EL (cell line): ENCODE measurements around the gene MASP1.

Source experiments
- DNase-seq: peaks from one replicate; pipeline ENCODE4 v3.0.0-alpha.2; 2016

The MASP1 gene

GRCh38 chr3:187293516-187294430, 2.2 kb upstream of the MASP1 start:
- DNase-seq, result peak; percentile 37

- DNase-seq, result peak; percentile 35
Measured at GRCh38 chr3:187292631-187293515, 1.3 kb upstream of the MASP1 start.

- no peak for DNase-seq
Measured at GRCh38 chr3:187292181-187292580, 644 bp upstream of the MASP1 start.

- DNase-seq, result peak; percentile 67
Measured at GRCh38 chr3:187291001-187291511, 481 bp downstream of the MASP1 start.

GRCh38 chr3:187290503-187290902, 1.0 kb downstream of the MASP1 start:
- DNase-seq, result no peak

- no peak for DNase-seq
Measured at GRCh38 chr3:187288855-187289605, 2.5 kb downstream of the MASP1 start.

- DNase-seq, result no peak
Measured at GRCh38 chr3:187288131-187288854, 3.2 kb downstream of the MASP1 start.

- no peak for DNase-seq
Measured at GRCh38 chr3:187287256-187287655, 4.3 kb downstream of the MASP1 start.

GRCh38 chr3:187286467-187287059, 5.0 kb downstream of the MASP1 start:
- peak; percentile 87 for DNase-seq

- DNase-seq, result peak; percentile 93
Measured at GRCh38 chr3:187281191-187281714, 10.3 kb downstream of the MASP1 start.

- DNase-seq, result no peak
Measured at GRCh38 chr3:187280644-187281043, 10.9 kb downstream of the MASP1 start.

GRCh38 chr3:187277129-187277462, 14.4 kb downstream of the MASP1 start:
- no peak for DNase-seq

GRCh38 chr3:187276397-187277128, 15.0 kb downstream of the MASP1 start:
- DNase-seq, result no peak

GRCh38 chr3:187274977-187275338, 16.6 kb downstream of the MASP1 start:
- no peak for DNase-seq

GRCh38 chr3:187274315-187274976, 17.1 kb downstream of the MASP1 start:
- DNase-seq, result no peak

GRCh38 chr3:187271582-187271981, 20.0 kb downstream of the MASP1 start:
- no peak for DNase-seq

GRCh38 chr3:187269486-187269885, 22.1 kb downstream of the MASP1 start:
- no peak for DNase-seq

GRCh38 chr3:187267306-187267705, 24.2 kb downstream of the MASP1 start:
- DNase-seq, result no peak

GRCh38 chr3:187266691-187267090, 24.8 kb downstream of the MASP1 start:
- no peak for DNase-seq

- DNase-seq, result peak; percentile 38
Measured at GRCh38 chr3:187265461-187265955, 26.0 kb downstream of the MASP1 start.
